Kidney (tissue), 14 donors: ENCODE results near the gene EFCAB14. TPM values are rescaled to one million over a fixed set of nuclear protein-coding genes. Genes with fewer than 3 reads are reported as not detected.

Source experiments
- DNase-seq, 5 donors: peaks; one replicate each; pipeline ENCODE4 v3.0.0-alpha.2; 2013 to 2020
- FAIRE-seq: peaks from 2 replicates; lab custom pipeline; 2012; peaks lifted over from hg19 to GRCh38; lab: Jason Lieb, UNC
- H3K27ac ChIP-seq, 2 donors: one replicate each; pipeline ENCODE4 v1.7.0; 2013; ENCODE audit warnings: low read depth in 2 of 2, low read length in 2 of 2, inconsistent platforms in 1 of 2
- H3K27me3 ChIP-seq: one replicate; pipeline ENCODE4 v1.7.1; 2013; ENCODE audit warnings: low read length, inconsistent platforms; ENCODE audit not compliant: control insufficient read depth, insufficient read depth
- H3K36me3 ChIP-seq, 3 donors: one replicate each; pipeline versions ENCODE4 v1.7.0 to v1.7.1; 2013; ENCODE audit warnings: low read length in 3 of 3, control low read depth in 1 of 3, inconsistent platforms in 1 of 3; ENCODE audit not compliant: insufficient read depth in 3 of 3, control insufficient read depth in 2 of 3
- H3K4me1 ChIP-seq, 3 donors: one replicate each; pipeline versions ENCODE4 v1.7.0 to v1.7.1; 2013; ENCODE audit warnings: low read length in 3 of 3, inconsistent platforms in 1 of 3, low read depth in 1 of 3; ENCODE audit not compliant: control insufficient read depth in 2 of 3, insufficient read depth in 2 of 3
- H3K4me3 ChIP-seq, 3 donors: one replicate each; pipeline versions ENCODE4 v1.7.0 to v1.8.1; 2013; ENCODE audit warnings: low read length in 3 of 3, control low read depth in 1 of 3, inconsistent platforms in 1 of 3
- H3K9ac ChIP-seq, 3 donors: one replicate each; pipeline versions ENCODE4 v1.7.0 to v1.7.1; 2013; ENCODE audit warnings: low read length in 3 of 3, control low read depth in 1 of 3, inconsistent platforms in 1 of 3
- H3K9me3 ChIP-seq, 3 donors: one replicate each; pipeline versions ENCODE4 v1.7.0 to v1.7.1; 2013; ENCODE audit warnings: low read length in 3 of 3, control low read depth in 1 of 3, inconsistent platforms in 1 of 3; ENCODE audit not compliant: control insufficient read depth in 2 of 3, insufficient read depth in 1 of 3
- CTCF ChIP-seq: IDR thresholded peaks from 3 replicates; pipeline ENCODE4 v1.5.1; 2012; ENCODE audit warnings: mild to moderate bottlenecking, moderate library complexity, borderline replicate concordance; ENCODE audit not compliant: insufficient read depth; ENCODE audit errors: extremely low read depth
- intact Hi-C: fragments of 100-400 bp; cut with DNase I; formaldehyde crosslinking; loops from one replicate; pipeline ENCODE4 v1.11.1; 2022
- polyA plus RNA-seq: library from polyadenylated mRNA; stranded (reverse); fragments of 350-450 nt; fragmentation: Illumina TruSeq; extraction: RNeasy Lipid Tissue Mini Kit (QIAGEN cat#74804); gene quantifications from one replicate; pipeline ENCODE4 v1.2.3, GENCODE V29; 2014; ENCODE audit warnings: low read depth, low replicate concordance; ENCODE audit not compliant: insufficient read depth
- total RNA-seq: library from RNA; stranded (reverse); fragmentation: NEBNext Ultra II Directional; extraction: Animal tissue kit (Norgen Biotek cat#: 25700); gene quantifications from one replicate; pipeline ENCODE4 v1.2.1, GENCODE V29; 2021
- donor health status: control.
- donor health status: control.
- donor health status: control.
- donor health status: control.
- donor health status: control.
- donor health status: DM: yes; HTN: yes; CAD: no.
- donor health status: Normal renal cell carcinoma (clear cell type).

Gene EFCAB14
- total and polyA plus RNA-seq, 2 donors from 2014 or later, result 48.1 to 129 TPM

- H3K27ac ChIP-seq, result no peak overlapping the region
- FAIRE-seq (no peak), DNase-seq (no peak)
- no peak overlapping the region for H3K9ac ChIP-seq
- no peak overlapping the region for H3K4me3 ChIP-seq
- no peaks in the 10 kb centered on the region for H3K9me3 ChIP-seq
- intact Hi-C loops, result no loop called here
- H3K27me3 ChIP-seq, result no peaks in the 10 kb centered on the region
- H3K4me1 ChIP-seq, result peaks cover 0 to 2% (median 0%) of the 10 kb centered on the region in 3 donors
- TF ChIP-seq CTCF, result no peak
- peaks cover 21 to 59% (median 50%) of the 10 kb centered on the region in 3 donors for H3K36me3 ChIP-seq
Measured at GRCh38 chr1:46689356-46689755, 29.6 kb downstream of the EFCAB14 start.

- Histone ChIP-seq H3K4me3 (no peak overlapping the region), H3K27me3 (no peaks in the 10 kb centered on the region), H3K9me3 (no peaks in the 10 kb centered on the region), H3K9ac (no peak overlapping the region), H3K4me1 (peaks cover 0 to 2% (median 0%) of the 10 kb centered on the region in 3 donors), H3K36me3 (peaks cover 25 to 72% (median 61%) of the 10 kb centered on the region in 3 donors), H3K27ac (peak overlapping the region in 1 of 2 donors; percentile 13)
- DNase-seq, result no peak
- FAIRE-seq, result no peak
- intact Hi-C loops, result no loop called here
- TF ChIP-seq CTCF, result no peak
Measured at GRCh38 chr1:46687921-46688509, 30.9 kb downstream of the EFCAB14 start.

GRCh38 chr1:46687093-46687659, 31.7 kb downstream of the EFCAB14 start:
- no peak for FAIRE-seq
- peak overlapping the region in 1 of 2 donors; percentile 13 for H3K27ac ChIP-seq

More at GRCh38 chr1:46687093-46687659, 31.7 kb downstream of the EFCAB14 start:
- peak in 4 of 5 donors; percentile 17 to 82 (median 54) for DNase-seq
- TF ChIP-seq CTCF, result no peak
- no peaks in the 10 kb centered on the region for H3K9me3 ChIP-seq
- peaks cover 0 to 2% (median 0%) of the 10 kb centered on the region in 3 donors for H3K4me1 ChIP-seq
- H3K36me3 ChIP-seq, result peaks cover 26 to 77% (median 62%) of the 10 kb centered on the region in 3 donors
- H3K4me3 ChIP-seq, result no peak overlapping the region
- intact Hi-C loops, result no loop called here
- H3K27me3 ChIP-seq, result no peaks in the 10 kb centered on the region
- no peak overlapping the region for H3K9ac ChIP-seq
